GM18868 (cell line): ENCODE data around the gene FGFBP3.
"Not testable (repeated sequence)": the region's sequence is repeated elsewhere in the genome, so short reads cannot be mapped to it uniquely, and the experiment has no call there.

Experiments used
- ATAC-seq: cut with Tn5 transposase; IDR thresholded peaks from one replicate; pipeline ENCODE4 v1.9.1; 2021; ENCODE audit warnings: mild to moderate bottlenecking, moderate library complexity; ENCODE audit not compliant: unreplicated experiment

FGFBP3 gene

GRCh38 chr10:91901784-91902677 is 7.3 kb downstream of the FGFBP3 start:
- no peak for ATAC-seq

GRCh38 chr10:91897421-91897820 is 11.9 kb downstream of the FGFBP3 start:
- no peak for ATAC-seq

- ATAC-seq, result no peak
Measured at GRCh38 chr10:91896212-91896756, 13.0 kb downstream of the FGFBP3 start.

GRCh38 chr10:91894261-91894685 is 15.0 kb downstream of the FGFBP3 start:
- not testable (repeated sequence) for ATAC-seq

GRCh38 chr10:91893051-91893450 is 16.2 kb downstream of the FGFBP3 start:
- no peak for ATAC-seq

GRCh38 chr10:91891125-91892001 is 17.9 kb downstream of the FGFBP3 start:
- ATAC-seq, result no peak

- ATAC-seq, result no peak
Measured at GRCh38 chr10:91887272-91888076, 21.8 kb downstream of the FGFBP3 start.

GRCh38 chr10:91886954-91887271 is 22.4 kb downstream of the FGFBP3 start:
- ATAC-seq, result no peak

- ATAC-seq, result no peak
Measured at GRCh38 chr10:91885362-91886079, 23.8 kb downstream of the FGFBP3 start.

- ATAC-seq, result no peak
Measured at GRCh38 chr10:91884536-91884935, 24.8 kb downstream of the FGFBP3 start.

GRCh38 chr10:91883549-91884444 is 25.5 kb downstream of the FGFBP3 start:
- no peak for ATAC-seq

- no peak for ATAC-seq
Measured at GRCh38 chr10:91880310-91880709, 29.0 kb downstream of the FGFBP3 start.

- ATAC-seq, result no peak
Measured at GRCh38 chr10:91879515-91880170, 29.6 kb downstream of the FGFBP3 start.

- no peak for ATAC-seq
Measured at GRCh38 chr10:91875779-91876178, 33.5 kb downstream of the FGFBP3 start.

- no peak for ATAC-seq
Measured at GRCh38 chr10:91875156-91875555, 34.1 kb downstream of the FGFBP3 start.

GRCh38 chr10:91865562-91866081 is 43.7 kb downstream of the FGFBP3 start:
- ATAC-seq, result no peak

GRCh38 chr10:91864744-91865143 is 44.5 kb downstream of the FGFBP3 start:
- ATAC-seq, result no peak

- ATAC-seq, result no peak
Measured at GRCh38 chr10:91864099-91864498, 45.2 kb downstream of the FGFBP3 start.
